Skeletal muscle cell (primary cell): Measurements from ENCODE around the gene DYNC1I1.
A peak's percentile ranks its signal among the peaks of the same experiment; 100 is the strongest.

Experiments
- DNase-seq: peaks from one replicate; pipeline ENCODE4 v3.0.0-alpha.2; 2010; ENCODE audit warnings: low read depth
- H3K4me3 ChIP-seq: 2 replicates; pipeline ENCODE4 v1.5.1; 2011; ENCODE audit warnings: low read depth, mild to moderate bottlenecking, control low read depth, low read length, moderate library complexity

Gene DYNC1I1

DNA sequence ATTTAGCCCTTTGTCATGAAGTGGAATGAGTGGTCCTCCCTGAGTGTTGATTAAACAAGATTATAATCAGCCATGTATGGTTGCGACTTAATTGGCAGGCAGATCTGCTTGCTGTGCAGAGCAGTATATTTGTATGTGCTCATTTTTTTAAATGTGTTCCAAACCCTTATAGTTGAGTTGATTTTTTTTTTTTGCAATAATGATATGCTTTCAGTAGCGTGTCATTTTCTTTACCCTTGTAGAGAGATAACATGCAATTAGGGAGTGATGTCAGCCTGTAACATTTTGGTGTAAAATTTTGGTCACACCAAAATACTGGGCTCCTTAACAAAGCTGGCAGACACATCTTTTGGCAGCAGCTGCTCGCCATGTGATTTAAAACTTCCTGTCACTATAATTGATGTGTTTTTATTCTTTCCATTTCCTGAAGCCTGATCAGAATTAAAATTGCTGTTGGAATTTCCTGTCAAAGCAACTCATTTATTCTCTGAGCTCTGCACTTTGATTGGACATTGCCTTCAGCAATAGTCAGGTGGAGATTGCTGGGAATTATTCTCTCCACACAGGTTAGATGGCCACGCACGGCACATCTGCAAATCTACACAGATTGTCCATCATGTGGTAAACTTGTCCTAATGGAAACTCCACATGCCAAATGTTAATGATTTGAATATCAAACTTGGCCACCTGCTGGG, 125.3 kb downstream of the DYNC1I1 start:
- DNase-seq = no peak
- no peak overlapping the region for H3K4me3 ChIP-seq

- no peak overlapping the region for H3K4me3 ChIP-seq
- DNase-seq = no peak
Measured at GRCh38 chr7:95899919-95900513, 127.7 kb downstream of the DYNC1I1 start.

DNA sequence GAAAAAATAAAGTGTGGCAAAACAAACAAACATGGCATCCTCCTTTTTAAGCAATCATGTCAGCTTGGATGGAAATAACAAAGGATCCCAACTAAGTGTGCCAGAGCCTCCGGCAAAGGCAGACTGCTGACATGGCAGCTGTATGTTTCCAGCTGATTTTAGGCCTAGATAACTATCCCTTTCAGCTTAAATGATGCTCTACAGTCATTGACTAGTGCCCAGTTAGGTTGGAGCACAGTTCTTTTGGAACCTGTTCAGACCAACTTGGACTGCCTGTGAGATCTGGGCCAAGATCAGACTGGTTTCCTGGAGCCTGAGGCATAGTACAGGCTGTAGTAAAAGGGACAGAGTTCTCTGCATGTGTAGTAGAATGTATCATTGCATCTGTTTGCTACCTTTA, 128.7 kb downstream of the DYNC1I1 start:
- no peak for DNase-seq
- no peak overlapping the region for H3K4me3 ChIP-seq

- H3K4me3 ChIP-seq = no peak overlapping the region
- DNase-seq = no peak
Measured at GRCh38 chr7:95904099-95904498, 131.7 kb downstream of the DYNC1I1 start.

DNA sequence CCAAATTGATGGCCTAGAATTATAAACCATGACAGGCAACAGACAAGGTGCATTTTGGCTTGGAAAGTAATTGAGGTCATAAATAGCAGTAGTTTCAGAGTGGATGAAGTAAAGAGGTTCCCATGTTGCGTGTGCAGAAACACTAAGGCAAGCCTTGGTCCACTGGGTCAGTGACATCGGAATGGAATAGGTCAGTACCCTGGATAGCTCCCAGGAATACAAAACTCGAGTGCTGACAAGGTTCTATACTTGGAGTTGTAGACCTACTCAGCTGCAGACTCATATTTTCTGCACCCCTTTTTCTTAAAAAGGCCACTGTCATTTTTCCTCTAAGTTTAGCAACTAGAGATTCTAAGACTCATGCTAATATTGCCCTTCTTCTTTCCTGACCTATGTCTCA, 132.8 kb downstream of the DYNC1I1 start:
- H3K4me3 ChIP-seq = no peak overlapping the region

GRCh38 chr7:95906851-95907250, 134.5 kb downstream of the DYNC1I1 start:
- H3K4me3 ChIP-seq = no peak overlapping the region
- DNase-seq = no peak

More for the DNA sequence above, 132.8 kb downstream of the DYNC1I1 start:
- DNase-seq = no peak

- no peak for DNase-seq
- H3K4me3 ChIP-seq = no peak overlapping the region
Measured at GRCh38 chr7:95907337-95907736, 135.0 kb downstream of the DYNC1I1 start.

DNA sequence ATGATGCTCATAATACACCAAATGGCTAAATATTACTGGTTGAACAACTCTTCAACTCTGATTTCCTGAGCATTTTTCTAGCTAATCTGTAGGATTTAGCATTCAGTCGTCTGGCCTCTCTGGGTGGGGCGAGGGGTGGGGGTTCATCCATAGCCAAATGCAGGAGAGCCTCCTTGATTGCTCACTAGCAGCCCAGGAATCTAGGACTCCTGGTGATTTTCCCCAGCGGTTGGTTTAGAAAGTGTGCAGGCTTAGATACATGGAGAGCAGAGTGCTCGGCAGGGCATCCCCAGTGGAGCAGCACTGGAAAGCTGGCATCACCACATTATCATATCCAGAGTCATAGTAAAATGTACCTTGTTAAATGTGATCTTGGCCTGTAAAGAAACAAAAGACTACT, 136.1 kb downstream of the DYNC1I1 start:
- no peak for DNase-seq

DNA sequence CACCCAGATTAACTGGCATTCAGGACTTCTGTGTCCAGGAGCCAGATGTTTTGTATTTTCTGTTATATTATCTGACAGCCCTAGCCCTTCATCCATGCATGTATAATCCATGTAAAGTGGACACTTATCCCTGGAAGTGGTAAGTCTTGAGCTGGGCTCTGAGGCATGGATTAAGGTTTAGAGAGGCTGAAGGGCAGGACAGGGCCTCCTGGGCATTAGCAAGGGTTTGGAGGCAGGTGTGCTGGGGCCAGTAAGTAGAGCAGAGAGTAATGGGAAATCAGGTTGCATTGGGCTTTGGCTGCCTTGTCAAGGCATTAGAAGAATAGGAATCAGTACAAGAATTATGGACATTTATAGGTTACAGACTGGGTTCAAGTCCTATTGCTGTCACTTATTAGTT, 138.0 kb downstream of the DYNC1I1 start:
- no peak overlapping the region for H3K4me3 ChIP-seq

More for the DNA sequence above, 136.1 kb downstream of the DYNC1I1 start:
- H3K4me3 ChIP-seq = no peak overlapping the region

DNA sequence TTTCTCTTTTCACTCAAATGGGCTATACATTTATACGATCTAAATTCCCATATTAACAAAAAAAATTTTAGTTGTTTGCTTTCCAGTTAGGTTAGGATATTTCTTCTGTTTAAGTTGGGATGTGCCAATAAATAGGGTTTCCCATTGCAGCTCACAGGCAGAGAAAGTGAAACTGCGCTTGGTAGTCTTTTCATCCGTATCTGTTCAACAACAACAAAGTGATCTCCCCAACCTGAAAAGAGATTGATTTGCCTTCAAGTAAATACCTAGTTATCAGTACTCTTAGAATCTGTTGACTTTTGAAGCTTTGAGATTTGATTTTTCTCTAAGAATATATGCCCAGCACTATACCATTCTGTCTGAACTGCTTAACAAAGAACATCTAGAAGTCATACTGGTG, 143.4 kb downstream of the DYNC1I1 start:
- no peak overlapping the region for H3K4me3 ChIP-seq
- no peak for DNase-seq

More for the DNA sequence above, 138.0 kb downstream of the DYNC1I1 start:
- DNase-seq = no peak

GRCh38 chr7:95916573-95917297, 144.4 kb downstream of the DYNC1I1 start:
- DNase-seq = peak; percentile 6

GRCh38 chr7:95917634-95918033, 145.3 kb downstream of the DYNC1I1 start:
- no peak for DNase-seq
- no peak overlapping the region for H3K4me3 ChIP-seq

More at GRCh38 chr7:95916573-95917297, 144.4 kb downstream of the DYNC1I1 start:
- no peak overlapping the region for H3K4me3 ChIP-seq

DNA sequence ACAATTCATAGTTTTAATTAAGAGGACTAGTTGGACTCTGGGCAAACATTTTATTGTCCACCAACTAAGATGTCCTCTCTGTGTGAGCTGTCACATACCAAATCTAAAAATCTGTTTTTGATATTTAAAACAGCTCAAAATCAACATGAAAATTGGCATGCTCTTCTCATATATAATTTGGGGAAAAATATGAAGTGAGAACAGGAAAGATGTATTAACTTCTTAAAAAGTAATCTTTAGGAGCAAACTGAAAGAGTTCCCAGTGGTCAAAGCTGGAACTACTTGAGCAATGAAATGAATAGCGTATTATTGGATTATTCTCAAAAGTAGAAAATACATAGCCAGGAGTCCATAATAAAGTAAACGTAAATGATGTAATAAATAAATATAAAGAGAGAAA, 147.2 kb downstream of the DYNC1I1 start:
- DNase-seq = no peak
- no peak overlapping the region for H3K4me3 ChIP-seq

- no peak for DNase-seq
- no peak overlapping the region for H3K4me3 ChIP-seq
Measured at GRCh38 chr7:95921543-95921942, 149.2 kb downstream of the DYNC1I1 start.

- DNase-seq = no peak
- H3K4me3 ChIP-seq = no peak overlapping the region
Measured at GRCh38 chr7:95922191-95922590, 149.8 kb downstream of the DYNC1I1 start.

- H3K4me3 ChIP-seq = no peak overlapping the region
- DNase-seq = no peak
Measured at GRCh38 chr7:95925236-95925635, 152.9 kb downstream of the DYNC1I1 start.

- no peak for DNase-seq
- H3K4me3 ChIP-seq = no peak overlapping the region
Measured at GRCh38 chr7:95925971-95926370, 153.6 kb downstream of the DYNC1I1 start.

GRCh38 chr7:95927756-95928155, 155.4 kb downstream of the DYNC1I1 start:
- no peak for DNase-seq

DNA sequence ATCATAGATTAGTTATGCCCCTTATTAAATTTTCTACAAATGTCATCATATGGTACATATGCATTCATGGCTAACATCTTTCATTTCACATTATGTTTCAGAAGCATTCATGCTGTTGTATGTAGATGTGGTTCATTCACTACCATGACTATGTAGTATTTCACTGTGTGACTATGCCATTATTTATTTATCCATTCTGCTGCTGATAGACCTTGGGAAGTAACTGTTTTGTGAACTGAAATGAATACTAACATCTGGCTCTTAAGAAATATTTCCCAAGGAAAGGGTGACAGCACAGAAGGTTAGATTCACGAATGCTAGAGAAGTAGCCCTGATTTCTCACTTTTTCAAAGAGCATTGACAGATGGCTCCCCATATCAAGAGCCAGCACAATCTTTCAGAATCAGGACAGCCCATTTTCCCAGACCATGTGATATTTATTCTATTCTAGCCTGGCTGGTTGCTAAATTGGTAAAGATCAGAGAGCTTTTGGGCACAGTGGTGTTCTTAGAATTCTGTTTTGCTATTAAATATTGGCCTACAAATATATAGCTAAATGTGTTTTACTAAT, 157.4 kb downstream of the DYNC1I1 start:
- no peak for DNase-seq
- no peak overlapping the region for H3K4me3 ChIP-seq

More at GRCh38 chr7:95927756-95928155, 155.4 kb downstream of the DYNC1I1 start:
- H3K4me3 ChIP-seq = no peak overlapping the region
